ENCODE measurements around the gene FAM234A. TPM values are rescaled to one million over a fixed set of nuclear protein-coding genes. Genes with fewer than 3 reads are reported as not detected.

FAM234A gene
- total RNA-seq, 1 experiment from 2014 or later, result 72.4 TPM

DNA sequence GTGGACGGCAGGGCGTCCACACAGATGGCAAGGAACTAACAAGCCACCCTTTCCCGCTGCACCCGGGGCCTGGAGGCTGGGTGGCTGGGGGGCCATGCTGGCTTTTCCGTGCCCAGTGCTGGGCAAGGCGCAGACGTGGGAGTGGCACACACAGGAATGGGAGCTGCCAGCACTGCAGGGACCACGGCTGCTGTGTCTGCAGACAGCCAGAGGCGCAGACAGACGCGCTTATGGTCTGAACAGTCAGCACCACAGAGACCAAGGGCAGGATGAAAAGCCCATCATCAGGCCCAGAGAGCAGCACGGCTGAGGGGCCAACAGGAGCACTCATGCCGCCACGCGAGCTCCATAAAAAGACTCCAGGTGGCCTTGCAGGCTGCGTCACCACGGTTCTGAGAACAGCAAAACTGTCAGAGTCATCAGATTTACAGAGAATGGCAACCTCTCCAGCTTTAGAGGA is 72.3 kb downstream of the FAM234A start:
- TF ChIP-seq CTCF (conservative IDR thresholded peaks at IDR 0.05; ENCODE audit: low read depth, low read length) (no peak), EZH2 (IDR thresholded peaks at IDR 0.05; ENCODE audit: borderline replicate concordance, low read depth, low read length, poor library complexity, severe bottlenecking) (no peak)
- no peak overlapping the region for H3K27ac ChIP-seq (ENCODE audit: low read depth, low read length, poor library complexity, severe bottlenecking)
- no peak for DNase-seq (ENCODE audit: low spot score)
- H3K9me3 ChIP-seq (ENCODE audit: low read depth, low read length, poor library complexity, severe bottlenecking), result no peaks in the 10 kb centered on the region
- CTCF ChIA-PET, result no interaction called here
- no peaks in the 10 kb centered on the region for H3K4me1 ChIP-seq (ENCODE audit: insufficient read depth, low read length, poor library complexity, severe bottlenecking)
- no peaks in the 10 kb centered on the region for H3K27me3 ChIP-seq (replicated peaks; ENCODE audit: insufficient read depth, low read depth, low read length, poor library complexity)
- no TSS peak for BruUV-seq (replicated peaks)
- POLR2A ChIA-PET (ENCODE audit: low non-redundant PET), result no interaction called here
- H3K36me3 ChIP-seq (ENCODE audit: insufficient read depth, low read length, poor library complexity, severe bottlenecking), result peaks cover 10% of the 10 kb centered on the region
- intact Hi-C loops (cut with micrococcal nuclease; ENCODE audit: unreplicated experiment), result no loop called here
- no peak overlapping the region for H3K4me3 ChIP-seq (ENCODE audit: low read depth, low read length, poor library complexity, severe bottlenecking)

DNA sequence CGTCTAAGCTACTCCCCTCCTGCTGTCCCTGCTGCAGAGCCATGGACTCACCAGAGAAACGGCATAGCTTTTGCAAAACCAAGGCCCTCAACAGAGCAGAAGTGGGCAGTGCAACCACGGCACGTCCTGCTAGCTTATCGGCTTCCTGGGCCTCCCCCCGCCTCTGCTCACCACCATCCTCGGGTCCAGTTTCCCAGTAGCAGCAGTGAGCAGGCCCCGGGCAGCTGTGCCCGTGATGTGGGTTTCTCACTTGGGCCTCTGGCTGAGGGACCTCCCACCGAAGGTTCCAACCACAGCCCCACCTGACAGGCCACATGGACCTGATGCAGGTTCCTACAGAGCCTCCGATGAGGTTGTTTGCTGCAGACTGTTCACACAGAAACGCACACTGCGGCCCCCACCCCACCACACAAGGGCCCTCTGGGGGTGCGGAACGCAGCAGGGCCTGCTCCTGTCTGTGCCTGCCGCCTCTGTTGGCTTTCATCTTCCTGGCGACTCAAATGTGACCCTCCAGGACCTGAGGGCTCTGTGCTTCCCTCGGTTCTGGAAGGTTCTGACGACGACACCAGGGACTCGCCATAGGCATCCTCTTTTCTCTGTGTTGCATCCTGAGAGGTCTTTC is 73.2 kb downstream of the FAM234A start:
- peaks cover 14% of the 10 kb centered on the region for H3K36me3 ChIP-seq (ENCODE audit: insufficient read depth, low read length, poor library complexity, severe bottlenecking)
- POLR2A ChIA-PET (ENCODE audit: low non-redundant PET), result no interaction called here
- BruUV-seq (replicated peaks), result no TSS peak
- CTCF ChIA-PET, result no interaction called here
- no peaks in the 10 kb centered on the region for H3K27me3 ChIP-seq (replicated peaks; ENCODE audit: insufficient read depth, low read depth, low read length, poor library complexity)
- no peaks in the 10 kb centered on the region for H3K9me3 ChIP-seq (ENCODE audit: low read depth, low read length, poor library complexity, severe bottlenecking)
- H3K4me1 ChIP-seq (ENCODE audit: insufficient read depth, low read length, poor library complexity, severe bottlenecking), result no peaks in the 10 kb centered on the region
- H3K4me3 ChIP-seq (ENCODE audit: low read depth, low read length, poor library complexity, severe bottlenecking), result no peak overlapping the region
- DNase-seq (ENCODE audit: low spot score), result no peak
- TF ChIP-seq EZH2 (IDR thresholded peaks at IDR 0.05; ENCODE audit: borderline replicate concordance, low read depth, low read length, poor library complexity, severe bottlenecking) (no peak), CTCF (conservative IDR thresholded peaks at IDR 0.05; ENCODE audit: low read depth, low read length) (no peak)
- intact Hi-C loops (cut with micrococcal nuclease; ENCODE audit: unreplicated experiment), result no loop called here
- H3K27ac ChIP-seq (ENCODE audit: low read depth, low read length, poor library complexity, severe bottlenecking), result no peak overlapping the region

DNA sequence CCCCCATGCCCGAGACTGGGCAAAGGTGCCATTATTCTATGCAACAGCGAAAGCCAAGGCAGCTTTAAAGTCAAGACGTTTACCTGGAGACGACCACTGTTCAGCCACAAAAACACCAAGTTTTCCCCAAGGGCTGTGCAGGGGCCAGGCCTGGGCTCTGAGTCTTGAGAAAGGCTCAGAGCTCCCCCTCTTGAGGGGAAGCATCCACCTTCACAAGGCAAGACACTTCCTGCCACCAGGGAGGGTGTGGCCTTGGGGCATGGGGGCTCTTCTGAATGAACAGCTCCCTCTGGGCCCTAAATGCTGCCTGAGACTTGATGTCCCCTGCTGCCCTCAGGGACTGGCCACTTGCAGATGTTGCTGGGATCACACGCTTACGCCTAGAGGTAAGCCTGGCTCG is 74.9 kb downstream of the FAM234A start:
- H3K4me1 ChIP-seq (ENCODE audit: insufficient read depth, low read length, poor library complexity, severe bottlenecking), result no peaks in the 10 kb centered on the region
- no peak overlapping the region for H3K4me3 ChIP-seq (ENCODE audit: low read depth, low read length, poor library complexity, severe bottlenecking)
- POLR2A ChIA-PET (ENCODE audit: low non-redundant PET), result no interaction called here
- no peaks in the 10 kb centered on the region for H3K9me3 ChIP-seq (ENCODE audit: low read depth, low read length, poor library complexity, severe bottlenecking)
- BruUV-seq (replicated peaks), result no TSS peak
- no peaks in the 10 kb centered on the region for H3K27me3 ChIP-seq (replicated peaks; ENCODE audit: insufficient read depth, low read depth, low read length, poor library complexity)
- no peak for DNase-seq (ENCODE audit: low spot score)
- intact Hi-C loops (cut with micrococcal nuclease; ENCODE audit: unreplicated experiment), result no loop called here
- no peak overlapping the region for H3K27ac ChIP-seq (ENCODE audit: low read depth, low read length, poor library complexity, severe bottlenecking)
- no peak for TF ChIP-seq CTCF (conservative IDR thresholded peaks at IDR 0.05; ENCODE audit: low read depth, low read length)
- no peak for TF ChIP-seq EZH2 (IDR thresholded peaks at IDR 0.05; ENCODE audit: borderline replicate concordance, low read depth, low read length, poor library complexity, severe bottlenecking)
- CTCF ChIA-PET, result interaction anchor here (0.6 kb wide), 1 partner anchor 124 kb away, joined by 4 read pairs; no protein-coding TSS in a partner anchor
- peaks cover 16% of the 10 kb centered on the region for H3K36me3 ChIP-seq (ENCODE audit: insufficient read depth, low read length, poor library complexity, severe bottlenecking)

Measured in A673 (cell line).